ENCODE measurements around the gene VPS4B.
"Not testable (repeated sequence)": the region's sequence is repeated elsewhere in the genome, so short reads cannot be mapped to it uniquely, and the experiment has no call there.

The VPS4B gene

DNA sequence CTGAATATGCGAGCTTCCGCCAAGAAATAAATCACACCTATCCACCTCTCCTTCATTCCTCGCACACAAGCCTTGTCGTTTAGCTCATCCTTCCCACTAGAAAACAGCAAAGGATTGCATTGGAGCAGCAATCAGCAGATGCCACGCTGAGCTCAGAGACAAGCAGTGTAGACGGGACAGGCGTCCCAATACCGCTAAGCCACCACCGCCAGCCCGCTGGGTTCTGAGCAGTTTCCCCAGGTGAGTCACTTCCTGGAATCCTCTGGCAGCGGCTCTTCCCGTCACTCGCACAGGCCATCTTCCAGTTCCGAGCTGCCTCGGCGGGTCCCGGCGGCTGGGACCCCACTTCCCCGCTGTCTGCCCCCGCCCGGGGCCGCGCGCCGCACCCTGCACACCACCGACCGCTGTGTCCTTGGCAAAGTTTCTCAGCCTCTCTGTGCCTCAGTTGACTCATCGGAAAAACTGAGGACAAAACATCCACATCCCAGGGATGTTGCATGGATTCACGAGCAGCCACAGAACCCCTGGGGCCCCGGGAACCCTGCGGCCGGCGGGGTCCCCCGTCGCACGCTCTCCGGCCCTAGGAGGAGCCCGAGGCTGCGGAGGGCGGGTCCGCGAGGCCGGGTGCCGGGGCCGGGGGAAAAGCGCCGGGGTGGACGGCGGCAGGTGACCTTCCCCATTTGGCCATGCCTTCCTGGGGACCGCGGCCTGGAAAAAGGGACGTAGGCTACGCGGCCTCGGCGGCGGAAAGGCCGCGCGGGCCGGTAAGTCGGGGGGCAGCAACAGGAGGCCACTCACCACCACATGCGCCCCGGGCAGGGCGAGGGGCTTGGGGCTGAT, 55.8 kb downstream of the VPS4B start:
- peak; percentile 84 for DNase-seq

GRCh38 chr18:63365876-63366212, 56.4 kb downstream of the VPS4B start:
- peak; percentile 25 for DNase-seq

GRCh38 chr18:63363951-63364350, 58.3 kb downstream of the VPS4B start:
- DNase-seq, result peak; percentile 72

DNA sequence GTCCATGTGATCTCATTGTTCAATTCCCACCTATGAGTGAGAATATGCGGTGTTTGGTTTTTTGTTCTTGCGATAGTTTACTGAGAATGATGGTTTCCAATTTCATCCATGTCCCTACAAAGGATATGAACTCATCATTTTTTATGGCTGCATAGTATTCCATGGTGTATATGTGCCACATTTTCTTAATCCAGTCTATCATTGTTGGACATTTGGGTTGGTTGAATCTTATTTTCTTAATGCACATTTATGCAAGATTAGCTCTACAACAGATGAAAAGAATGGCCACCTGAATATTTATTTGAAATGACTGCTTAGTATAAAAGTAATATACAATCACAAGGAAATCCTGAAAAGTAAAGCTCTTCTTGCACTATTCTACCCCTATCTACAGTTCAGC, 58.9 kb downstream of the VPS4B start:
- DNase-seq, result not testable (repeated sequence)

- no peak for DNase-seq
Measured at GRCh38 chr18:63356272-63356896, 65.9 kb downstream of the VPS4B start.

DNA sequence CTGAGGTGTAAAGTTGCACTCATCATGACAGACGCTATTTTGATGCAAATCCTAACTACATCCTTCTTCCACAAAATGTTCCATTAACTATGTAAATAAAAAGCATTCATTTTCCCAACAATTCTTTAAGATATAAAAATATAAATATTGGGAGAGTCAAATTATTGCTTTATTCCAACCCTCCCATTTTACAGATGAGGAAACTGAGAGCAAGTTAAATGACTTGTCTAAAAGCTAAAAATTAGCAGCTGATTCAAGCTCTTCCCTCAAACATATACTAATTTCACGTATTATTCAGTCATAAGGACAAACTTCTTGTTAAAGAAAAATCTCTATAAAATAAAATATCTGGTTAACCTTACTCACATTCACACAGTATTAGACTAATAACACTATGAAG, 72.0 kb downstream of the VPS4B start:
- no peak for DNase-seq

- DNase-seq, result no peak
Measured at GRCh38 chr18:63348508-63349136, 73.7 kb downstream of the VPS4B start.

GRCh38 chr18:63346480-63347183, 75.6 kb downstream of the VPS4B start:
- no peak for DNase-seq

DNA sequence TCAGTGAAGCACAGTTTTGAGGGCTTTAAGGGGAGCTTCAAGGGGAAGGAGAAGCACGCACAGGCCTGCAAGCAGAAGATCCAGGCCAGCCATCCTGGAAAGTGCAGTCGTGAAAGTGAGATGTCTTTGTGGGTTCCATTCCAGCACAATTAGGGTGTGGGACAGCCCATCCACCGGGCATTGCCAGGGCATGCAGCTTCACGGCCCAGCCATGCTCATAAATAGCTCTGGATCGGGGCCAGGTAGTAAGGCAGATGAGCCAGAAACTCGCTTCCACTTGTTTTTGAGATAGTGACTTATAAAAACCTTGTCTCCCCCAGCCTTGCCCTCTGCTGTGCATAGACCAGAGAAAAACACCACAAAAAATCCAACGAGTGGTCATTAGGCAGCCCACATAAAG, 76.2 kb downstream of the VPS4B start:
- no peak for DNase-seq

GRCh38 chr18:63344918-63345317, 77.4 kb downstream of the VPS4B start:
- no peak for DNase-seq

DNA sequence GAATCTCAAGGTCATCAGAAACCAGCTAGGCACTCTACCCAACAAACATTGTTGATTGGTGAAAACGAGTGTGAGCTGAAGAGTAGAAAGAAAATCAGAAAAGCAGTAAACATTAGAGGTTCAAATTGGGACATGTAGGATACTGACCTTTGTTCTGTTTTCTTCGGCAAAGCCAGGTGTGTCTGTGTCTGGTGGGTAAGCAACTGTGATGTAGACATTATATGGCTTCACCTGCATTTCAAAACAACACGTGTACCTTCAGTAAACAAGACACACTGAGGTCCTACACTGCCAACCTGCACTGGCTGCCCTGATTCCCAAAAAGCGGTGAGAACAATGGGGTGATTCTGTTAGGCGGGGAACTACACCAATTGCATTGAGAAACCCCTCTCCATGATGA, 78.0 kb downstream of the VPS4B start:
- no peak for DNase-seq

GRCh38 chr18:63342206-63342605, 80.1 kb downstream of the VPS4B start:
- peak; percentile 48 for DNase-seq

- peak; percentile 67 for DNase-seq
Measured at GRCh38 chr18:63339920-63340484, 82.3 kb downstream of the VPS4B start.

Measured in CD4-positive, alpha-beta T cell treated with Interleukin-6 for 4 hours (primary cell).